ELF-1 (cell line): Measurements from ENCODE around the gene KCNG2.
A peak's percentile ranks its signal among the peaks of the same experiment; 100 is the strongest.

Experiments
- DNase-seq: peaks from one replicate; pipeline ENCODE4 v3.0.0-alpha.2; 2016; ENCODE audit warnings: low read depth, low spot score

KCNG2 gene

DNA sequence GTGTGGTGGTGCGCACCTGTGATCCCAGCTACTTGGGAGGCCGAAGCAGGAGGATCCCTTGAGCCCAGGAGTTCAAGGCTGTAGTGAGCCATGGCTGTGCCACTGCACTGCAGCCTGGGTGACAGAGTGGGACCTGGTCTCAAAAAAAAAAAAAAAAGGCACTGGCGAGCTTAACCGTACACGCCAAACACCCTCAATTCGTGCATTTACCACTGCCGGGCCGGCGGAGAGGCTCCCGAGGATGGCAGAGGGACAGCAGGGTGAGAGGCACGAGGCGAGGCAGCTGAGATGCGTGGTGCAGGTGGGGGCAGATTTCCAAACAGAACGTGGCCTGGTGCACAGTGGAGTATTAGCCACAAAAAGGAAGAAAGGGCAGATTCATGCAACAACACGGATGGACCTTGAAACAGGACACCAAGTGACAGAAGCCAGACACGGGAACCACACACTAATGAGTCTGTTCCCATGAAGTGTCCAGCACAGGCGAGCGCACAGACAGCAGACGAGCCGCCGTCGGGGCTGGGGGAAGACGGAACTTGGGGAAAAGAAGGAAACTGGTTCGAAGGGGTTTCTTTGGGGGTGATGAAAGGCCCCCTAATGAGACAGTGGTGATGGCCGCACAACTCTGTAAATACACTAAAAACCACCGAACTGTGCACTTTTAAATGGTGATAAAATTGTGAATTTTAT is 126.3 kb downstream of the KCNG2 start:
- DNase-seq, result no peak

DNA sequence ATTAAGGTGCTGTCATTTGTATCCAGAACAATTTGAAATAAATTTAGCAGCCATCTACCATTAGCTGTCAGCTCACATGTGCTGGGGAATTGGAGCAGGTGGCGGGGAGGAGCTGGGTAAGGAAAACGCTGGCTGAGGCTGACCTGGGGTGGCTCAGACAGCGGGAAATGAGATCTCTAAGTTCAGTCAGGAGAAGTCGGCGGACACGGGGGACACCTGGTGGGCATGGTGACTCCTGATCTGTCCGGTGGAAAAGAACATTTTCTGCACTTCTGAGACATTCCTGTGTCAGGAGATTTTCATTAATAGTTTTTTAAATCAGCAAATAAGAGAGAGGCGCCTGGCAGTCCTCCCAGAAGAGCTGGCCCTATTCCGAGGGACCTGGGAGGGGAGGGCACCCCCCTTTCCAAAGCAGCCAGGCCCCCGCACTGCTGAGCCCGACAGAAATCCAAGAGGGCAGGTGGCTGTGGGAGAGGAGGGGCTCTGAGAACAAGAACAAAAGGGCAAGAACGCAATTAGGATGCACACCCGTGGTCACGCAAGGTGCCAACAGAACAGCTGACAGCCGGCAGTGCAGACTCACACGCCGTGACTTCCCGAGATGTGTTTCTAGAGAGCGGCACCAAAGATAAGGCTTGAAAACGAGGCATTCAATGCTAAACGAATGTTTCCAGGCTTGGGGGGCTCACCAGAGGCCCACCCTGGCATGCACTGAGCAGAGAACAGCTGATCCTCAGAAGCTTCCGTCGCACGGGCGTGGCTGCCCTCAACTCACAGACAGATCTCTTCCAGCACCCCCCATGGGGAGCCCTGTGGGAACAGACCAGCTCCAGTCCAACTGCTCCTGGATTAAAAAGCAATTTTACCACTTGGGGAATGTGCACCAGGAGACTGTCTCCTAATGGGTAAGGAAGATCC is 127.3 kb downstream of the KCNG2 start:
- no peak for DNase-seq

DNA sequence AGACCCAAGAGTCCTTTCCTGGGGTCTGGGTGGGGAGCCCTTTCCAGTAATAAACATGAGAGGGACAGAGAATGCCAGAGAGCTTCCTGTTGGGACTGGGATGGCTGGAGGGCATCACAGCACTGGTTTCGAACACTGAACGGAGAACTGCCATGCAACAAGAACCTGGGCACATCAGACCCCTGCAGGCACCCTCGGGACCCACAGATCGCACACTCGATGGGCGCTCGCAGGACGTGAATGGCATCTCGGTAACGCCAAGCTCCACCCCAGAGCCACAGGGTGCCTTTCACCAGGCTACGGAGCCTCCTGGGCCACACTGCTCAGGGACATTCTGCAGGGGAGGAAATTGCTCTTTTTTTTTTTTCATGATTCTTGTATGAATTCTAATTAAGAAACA is 128.6 kb downstream of the KCNG2 start:
- no peak for DNase-seq

DNA sequence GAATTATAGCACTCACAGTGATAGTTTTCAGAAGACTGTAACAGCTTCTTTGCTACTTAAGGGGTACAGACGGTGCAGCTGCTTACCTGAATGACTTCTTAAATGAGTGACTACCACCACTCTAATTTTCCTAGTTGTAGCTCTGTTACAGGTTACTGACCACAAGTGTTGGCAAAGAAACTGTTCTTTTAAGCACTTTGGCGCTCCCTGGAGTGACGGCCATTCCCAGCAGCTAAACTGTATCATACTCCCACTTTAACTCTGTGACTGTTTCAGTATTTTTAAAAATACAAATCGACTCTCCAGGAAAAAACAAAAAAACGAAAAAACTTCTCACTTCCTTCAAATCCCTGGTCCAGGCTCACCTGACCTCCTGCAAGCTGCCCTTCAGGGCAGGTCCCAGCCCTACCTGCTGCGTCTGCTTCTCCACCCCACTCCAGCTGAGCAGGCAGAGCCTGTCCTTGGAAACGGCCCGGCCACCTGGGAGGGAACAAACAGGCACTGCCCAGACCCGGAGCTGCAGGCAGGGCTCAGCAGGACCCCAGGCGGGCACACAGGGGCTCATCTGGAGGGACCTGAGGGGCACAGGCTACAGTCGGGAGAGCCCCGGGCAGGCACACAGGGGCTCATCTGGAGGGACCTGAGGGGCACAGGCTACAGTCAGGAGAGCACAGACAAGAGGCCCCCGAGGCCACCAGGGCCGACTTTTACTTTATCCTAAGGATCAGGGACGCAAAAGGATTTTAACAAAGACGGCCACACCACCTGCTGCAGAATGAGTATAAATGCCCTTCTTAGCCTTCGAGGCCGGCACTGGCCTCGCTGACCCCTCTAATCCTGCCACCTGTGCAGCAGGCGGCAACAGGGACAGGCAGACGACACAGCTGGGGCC is 129.2 kb downstream of the KCNG2 start:
- DNase-seq, result peak; percentile 60

DNA sequence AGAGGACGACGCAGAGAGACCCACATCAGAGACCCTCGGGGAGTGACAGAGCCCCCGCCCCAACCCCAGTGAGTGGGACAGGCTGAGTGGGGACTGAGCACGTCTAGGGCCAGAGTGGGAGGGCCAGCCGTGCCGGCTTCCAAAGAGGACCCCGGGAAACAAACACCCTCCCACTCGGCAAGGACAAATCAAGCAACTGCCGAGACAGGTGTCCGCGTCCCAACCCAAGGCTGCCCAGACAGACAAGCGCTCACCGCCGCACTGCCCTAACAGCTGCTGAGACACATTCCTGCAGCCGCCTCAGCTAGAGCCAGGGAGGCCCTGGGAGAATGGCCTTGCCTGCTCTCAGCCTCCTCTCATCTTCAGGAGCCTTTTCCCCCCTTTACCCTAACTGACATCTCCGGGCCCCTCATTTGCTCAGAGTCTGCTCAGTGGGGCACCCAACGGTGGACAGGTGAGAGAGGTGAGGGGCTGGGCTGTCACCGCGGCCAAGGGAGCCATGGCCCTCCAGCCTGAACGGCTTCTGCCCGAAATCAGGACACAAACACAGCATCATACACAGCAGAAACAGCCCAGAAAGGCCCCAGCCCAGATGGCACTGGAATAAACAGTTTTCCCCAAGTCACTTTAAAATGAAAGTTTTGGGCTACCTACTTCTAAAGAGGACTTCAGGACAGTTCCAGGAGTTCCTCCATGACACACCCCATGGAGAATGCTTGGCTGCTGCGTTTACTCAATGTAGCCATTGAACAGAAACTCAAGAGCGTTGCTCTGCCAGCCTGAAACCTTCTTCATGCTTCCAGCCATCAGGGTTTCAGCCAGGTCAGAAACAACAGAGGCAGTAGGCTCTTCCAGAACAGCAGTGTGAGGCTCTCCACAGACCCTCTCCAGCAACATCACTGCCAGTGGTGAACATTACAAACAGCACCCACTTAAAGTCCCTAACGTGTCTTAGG is 130.1 kb downstream of the KCNG2 start:
- DNase-seq, result no peak

DNA sequence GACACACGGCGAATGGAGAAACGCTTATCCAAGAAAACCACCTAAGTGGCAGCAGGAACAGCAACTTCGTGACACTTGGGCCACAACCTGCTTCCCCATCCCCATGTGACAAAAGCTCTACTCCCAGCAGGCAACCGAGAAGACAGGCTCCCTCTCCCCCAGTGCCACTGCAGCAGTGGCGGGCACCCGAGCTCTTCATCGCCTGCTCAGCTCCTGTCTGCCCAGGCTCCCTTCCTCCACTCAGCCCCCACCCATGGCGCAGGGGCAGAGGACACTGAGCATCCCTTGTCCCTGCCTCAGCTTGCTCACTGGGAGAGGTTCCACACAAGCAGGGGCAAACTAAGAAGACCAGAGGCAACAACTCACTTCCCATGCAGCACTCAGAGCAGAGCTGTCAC is 130.8 kb downstream of the KCNG2 start:
- no peak for DNase-seq

DNA sequence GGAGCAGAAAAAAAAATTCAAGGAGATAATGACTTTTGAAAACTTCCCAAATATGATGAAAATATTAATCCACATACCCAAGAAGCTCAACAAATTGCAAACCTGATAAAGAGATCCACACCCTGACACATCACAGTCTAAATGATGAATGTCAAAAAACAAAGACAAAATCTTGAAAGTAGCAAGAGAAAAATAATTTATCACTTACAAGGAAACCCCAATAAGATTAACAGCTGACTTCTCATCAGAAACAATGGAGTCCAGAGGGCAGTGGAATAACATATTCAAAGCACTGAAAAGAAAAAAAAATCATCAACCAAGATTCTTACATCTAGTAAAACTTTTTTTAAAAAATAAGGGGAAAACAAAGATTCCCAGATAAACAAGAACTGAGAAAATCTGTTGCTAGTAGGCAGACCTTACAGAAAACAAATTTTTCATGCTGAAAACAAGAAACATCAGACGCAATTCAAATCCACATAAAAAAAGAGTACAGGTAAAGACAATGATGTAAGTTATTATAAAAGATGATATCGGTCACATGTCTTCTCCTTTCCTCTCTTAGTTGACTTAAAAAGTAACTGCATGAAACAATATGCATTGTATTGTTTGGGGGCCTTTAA is 132.4 kb downstream of the KCNG2 start:
- no peak for DNase-seq

DNA sequence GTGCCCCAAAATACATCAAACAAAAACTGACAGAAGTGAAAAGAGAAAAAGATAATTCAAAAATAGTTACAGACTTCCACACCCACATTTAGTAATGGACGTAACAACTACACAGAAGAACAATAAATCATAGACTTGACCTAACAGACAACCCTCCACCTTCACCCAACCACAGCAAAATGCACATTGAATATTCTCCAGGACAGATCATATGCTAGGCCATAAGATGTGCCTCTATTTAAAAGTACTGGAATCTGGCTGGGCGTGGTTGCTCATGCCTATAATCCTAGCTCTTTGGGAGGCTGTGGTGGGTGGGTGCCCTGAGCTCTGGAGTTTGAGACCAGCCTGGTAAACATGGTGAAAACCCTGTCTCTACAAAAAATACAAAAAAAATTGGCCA is 133.7 kb downstream of the KCNG2 start:
- DNase-seq, result no peak

DNA sequence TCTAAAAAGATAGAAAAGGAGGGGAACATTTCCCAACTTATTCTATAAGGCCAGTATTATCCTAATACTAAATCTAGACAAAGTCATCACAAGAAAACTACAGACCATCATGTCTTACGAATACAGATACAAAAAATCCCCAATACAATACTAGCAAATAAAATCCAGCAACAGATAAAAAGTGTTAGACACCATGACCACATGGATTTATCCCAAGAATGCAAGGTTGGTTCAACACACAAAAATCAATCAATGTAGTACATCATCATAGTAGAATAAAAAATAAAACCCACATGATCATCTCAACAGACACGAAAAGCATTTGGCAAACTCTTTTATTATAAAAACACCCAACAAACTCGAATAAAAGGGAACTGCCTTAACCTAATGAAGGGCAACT is 135.2 kb downstream of the KCNG2 start:
- DNase-seq, result no peak

DNA sequence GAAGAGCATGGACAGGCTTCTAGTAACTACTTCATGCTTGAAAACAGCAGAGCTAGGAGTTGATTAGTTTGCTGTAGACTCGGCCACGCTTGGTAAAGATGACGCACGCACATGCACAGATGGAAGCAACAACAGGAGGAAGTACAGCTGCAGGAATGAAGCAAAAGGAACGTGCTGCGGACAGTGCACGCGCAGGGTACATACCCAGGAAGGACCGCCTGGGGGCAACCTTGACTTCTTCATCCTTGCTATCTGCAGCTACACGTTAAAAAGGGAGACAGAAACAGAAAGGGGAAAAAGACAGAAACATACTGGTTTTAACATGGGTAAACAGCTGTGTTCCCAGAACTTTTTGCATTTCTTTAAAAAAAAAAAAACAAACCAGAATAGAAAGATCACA is 136.0 kb downstream of the KCNG2 start:
- DNase-seq, result peak; percentile 84

DNA sequence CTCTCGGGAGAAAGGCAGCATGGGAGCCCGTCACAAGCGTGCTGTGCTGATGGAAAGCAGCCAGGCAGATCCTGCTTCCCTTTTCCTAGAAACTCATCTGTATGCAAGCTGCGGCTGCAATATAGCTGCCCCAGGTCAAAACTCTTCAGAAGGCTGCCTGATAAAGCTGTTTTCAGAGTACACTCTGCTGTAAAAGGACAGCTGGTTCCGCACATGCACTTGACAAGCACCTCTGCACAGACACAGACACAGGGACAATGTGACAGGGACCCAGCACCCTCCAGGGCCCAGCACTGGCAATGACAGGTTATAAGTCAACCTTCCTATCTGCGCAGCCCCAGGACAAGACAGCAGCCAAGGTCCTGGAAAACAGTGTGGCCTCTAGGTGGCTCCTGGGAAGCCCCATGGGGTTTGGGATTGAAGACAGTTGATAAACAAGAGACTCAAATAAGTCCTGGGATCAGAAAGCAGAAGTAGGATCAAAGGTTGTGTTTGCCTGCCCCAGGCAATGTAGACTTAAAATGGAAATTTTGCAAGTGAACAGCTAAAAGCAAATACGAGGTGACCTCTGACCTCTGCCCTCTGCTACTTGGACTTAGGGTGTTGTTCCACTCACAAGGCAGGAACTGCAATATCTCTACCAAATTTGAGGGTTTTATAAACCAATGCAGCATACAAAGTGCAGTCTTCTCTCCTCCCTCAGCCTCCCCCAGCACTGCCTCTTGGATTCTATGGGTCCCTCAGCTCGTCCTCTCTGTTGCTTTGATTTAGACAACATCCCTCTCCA is 136.8 kb downstream of the KCNG2 start:
- DNase-seq, result peak; percentile 90

DNA sequence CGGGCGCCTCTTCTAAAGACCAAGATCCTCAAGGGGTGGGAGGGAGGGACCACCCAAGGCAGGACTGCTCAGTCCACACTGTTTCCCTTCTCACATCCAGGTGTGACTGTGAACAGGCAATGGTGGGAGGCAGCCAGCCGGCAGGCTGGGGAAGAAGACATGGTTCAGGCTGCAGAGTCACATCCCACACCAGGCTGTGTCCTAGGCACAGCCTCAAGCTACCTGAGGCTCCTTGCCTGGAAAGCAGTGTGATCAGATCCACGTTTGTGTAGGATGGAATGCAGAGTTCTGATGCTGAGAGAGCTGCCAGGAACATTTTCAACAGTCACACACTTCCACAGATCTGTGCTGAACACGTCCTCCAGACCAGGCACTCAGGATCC is 137.4 kb downstream of the KCNG2 start:
- DNase-seq, result no peak

DNA sequence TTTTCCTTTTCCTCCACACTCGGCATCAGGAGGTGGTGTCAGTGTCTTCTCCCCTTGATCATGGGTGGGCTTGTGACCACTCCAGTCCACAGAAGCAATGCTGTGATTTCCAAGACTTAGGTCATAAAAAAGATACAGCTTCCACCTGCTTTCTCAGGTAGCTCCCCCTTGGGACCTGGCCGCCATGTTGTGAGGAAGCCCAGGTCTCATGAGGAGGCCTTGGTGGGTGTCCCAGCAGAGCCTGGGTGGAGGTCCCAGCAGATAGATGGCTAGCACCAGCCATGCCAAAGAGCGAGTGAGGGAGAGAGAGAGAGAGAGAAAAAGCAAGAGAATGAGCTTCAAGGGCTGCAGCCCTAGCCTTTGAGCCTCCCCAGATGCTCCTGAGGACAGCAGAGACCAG is 137.8 kb downstream of the KCNG2 start:
- no peak for DNase-seq

DNA sequence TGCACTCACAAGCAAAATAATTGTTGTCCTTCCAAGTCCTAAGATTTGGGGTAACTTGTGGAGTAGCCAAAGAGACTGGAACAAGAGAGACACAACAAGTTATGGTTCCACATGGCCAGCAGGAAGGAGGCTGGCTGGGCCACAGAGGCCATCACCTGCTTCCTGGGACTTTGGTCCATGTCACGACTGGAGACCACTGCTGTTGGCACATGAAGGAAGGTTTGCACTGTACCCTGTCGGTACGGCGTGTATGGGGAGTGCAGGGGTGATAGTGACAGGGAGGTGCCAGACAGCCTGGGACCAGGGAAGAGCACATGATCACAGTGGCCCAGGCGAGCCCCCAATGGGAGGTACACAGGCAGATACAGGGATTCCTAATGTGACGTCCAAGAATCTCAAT is 138.2 kb downstream of the KCNG2 start:
- no peak for DNase-seq

DNA sequence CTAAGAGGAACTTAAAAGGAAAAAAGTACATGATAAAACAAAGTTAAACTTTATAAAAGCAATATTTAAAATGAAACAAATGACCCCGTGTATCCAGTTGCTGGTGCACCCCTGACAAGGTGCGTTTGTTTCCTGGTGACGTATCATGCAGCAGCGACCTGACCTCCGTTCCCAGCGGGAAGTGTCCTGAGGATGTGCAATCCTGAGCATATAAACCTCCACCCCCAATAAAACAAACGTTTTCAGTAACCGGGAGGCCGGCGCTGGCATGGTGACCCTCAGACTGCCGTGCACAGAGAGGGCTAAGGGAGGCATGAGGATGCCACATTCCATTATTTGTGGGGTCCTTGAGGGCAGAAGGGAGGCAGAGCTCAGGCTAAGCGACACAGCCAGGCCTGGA is 138.9 kb downstream of the KCNG2 start:
- DNase-seq, result no peak

DNA sequence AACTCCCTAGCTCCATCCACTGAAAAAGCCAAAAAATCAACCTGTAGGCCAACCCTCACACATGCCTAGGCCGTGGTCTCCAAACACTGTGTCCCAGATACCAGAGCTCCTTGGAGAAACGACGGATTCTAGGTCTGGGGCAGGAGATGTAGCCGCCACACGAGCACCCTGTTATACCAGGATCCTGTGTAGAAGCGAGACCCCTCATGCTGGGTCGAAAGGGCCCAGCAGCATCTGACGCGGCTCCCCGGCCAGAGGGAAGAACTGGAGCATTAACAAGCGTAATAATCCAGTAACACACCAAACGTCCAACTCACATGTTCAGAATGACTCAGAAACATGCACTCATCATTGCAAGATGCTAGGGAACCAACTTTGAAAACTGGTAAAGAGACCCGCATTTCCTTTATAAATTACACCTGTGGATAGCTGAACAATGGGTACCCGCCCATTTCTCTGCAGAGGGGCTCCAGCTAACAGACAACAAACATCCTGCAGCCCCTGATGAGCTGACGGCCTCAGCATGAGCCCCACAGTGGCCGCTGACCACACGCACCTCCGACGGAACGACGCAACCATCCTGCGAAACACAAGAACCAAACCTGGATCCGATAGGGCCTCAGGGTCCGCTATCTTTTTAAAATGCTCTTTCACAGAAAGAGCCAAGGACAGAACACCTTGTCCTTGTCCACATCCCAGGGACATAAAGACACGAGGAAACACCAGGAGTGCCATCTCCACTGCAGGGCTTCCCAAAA is 139.5 kb downstream of the KCNG2 start:
- no peak for DNase-seq

DNA sequence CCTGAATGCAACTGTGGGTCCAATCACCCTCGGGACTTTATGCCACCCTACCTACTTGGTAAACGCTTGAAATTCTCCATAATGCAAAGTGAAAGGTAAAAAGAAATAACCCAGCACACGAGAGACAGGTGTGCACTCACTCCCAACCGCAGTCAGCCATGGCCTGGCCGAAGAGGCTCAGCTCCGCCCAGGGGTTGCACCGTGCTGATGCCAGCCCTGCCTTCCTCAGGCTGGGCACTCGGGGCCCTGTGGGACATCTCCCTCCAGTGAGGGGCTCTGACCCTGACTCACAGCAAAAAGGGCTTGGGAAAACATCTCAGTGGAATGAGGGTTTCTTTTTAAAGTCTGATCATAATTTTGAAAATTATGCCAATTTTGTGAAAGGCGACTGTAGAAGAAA is 140.5 kb downstream of the KCNG2 start:
- no peak for DNase-seq

DNA sequence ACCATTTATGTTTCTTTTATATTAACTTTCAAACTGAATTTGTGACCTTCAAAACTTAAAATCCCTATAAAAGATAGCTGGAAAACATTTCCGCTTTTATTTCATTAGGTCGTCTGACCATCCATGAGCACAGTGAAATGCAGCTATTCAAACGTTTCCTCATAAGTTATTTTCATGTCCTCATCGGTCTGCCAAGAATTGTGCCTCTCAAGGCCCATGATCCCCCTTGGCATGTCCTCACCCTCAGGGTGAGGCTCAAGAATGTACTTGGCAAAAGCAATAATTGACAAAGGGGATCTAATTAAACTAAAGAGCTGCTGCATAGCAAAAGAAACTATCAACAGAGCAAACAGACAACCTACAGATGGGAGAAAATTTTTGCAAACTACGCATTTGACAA is 141.4 kb downstream of the KCNG2 start:
- no peak for DNase-seq
